Mesenchymal stem cell (in vitro differentiated cells and primary cell): ENCODE measurements around the gene TTYH1.
A peak's percentile ranks its signal among the peaks of the same experiment; 100 is the strongest.

Experiments used
- DNase-seq: peaks from one replicate; pipeline ENCODE4 v3.0.0-alpha.2; 2013
- H2AFZ ChIP-seq: one replicate; pipeline ENCODE4 v1.6.1; 2013; ENCODE audit warnings: low read depth, mild to moderate bottlenecking, control low read depth, inconsistent platforms, low read length, moderate library complexity
- H2AK5ac ChIP-seq: 2 replicates; pipeline ENCODE4 v1.6.1; 2013; ENCODE audit warnings: low read length, moderate library complexity, mild to moderate bottlenecking, inconsistent platforms; ENCODE audit not compliant: severe bottlenecking
- H2BK120ac ChIP-seq: one replicate; pipeline ENCODE4 v1.6.1; 2013; ENCODE audit warnings: low read depth, mild to moderate bottlenecking, inconsistent platforms, low read length, moderate library complexity
- H2BK12ac ChIP-seq, 2 experiments: one replicate each; pipeline ENCODE4 v1.6.1; 2013; ENCODE audit warnings: inconsistent platforms in 2 of 2, low read length in 2 of 2, mild to moderate bottlenecking in 2 of 2, moderate library complexity in 2 of 2, control low read depth in 1 of 2
- H2BK15ac ChIP-seq: one replicate; pipeline ENCODE4 v1.6.1; 2013; ENCODE audit warnings: mild to moderate bottlenecking, low read depth, inconsistent platforms; ENCODE audit not compliant: poor library complexity, severe bottlenecking
- H2BK5ac ChIP-seq: 2 replicates; pipeline ENCODE4 v1.6.1; 2013; ENCODE audit warnings: low read depth, mild to moderate bottlenecking, low read length, control low read depth, inconsistent platforms; ENCODE audit not compliant: poor library complexity, severe bottlenecking
- H3K14ac ChIP-seq, 2 experiments: one replicate each; pipeline ENCODE4 v1.6.1; 2013; ENCODE audit warnings: inconsistent platforms in 2 of 2, low read length in 2 of 2, control low read depth in 1 of 2, mild to moderate bottlenecking in 1 of 2, moderate library complexity in 1 of 2
- H3K18ac ChIP-seq, 2 experiments: one replicate each; pipeline ENCODE4 v1.6.1; 2013; ENCODE audit warnings: inconsistent platforms in 2 of 2, low read length in 2 of 2, control low read depth in 1 of 2, low read depth in 1 of 2, mild to moderate bottlenecking in 1 of 2
- H3K23ac ChIP-seq, 2 experiments: one replicate each; pipeline ENCODE4 v1.6.1; 2013; ENCODE audit warnings: inconsistent platforms in 2 of 2, low read length in 2 of 2, mild to moderate bottlenecking in 2 of 2, moderate library complexity in 2 of 2, control low read depth in 1 of 2
- H3K27ac ChIP-seq: 2 replicates; pipeline ENCODE4 v1.5.1; 2013; ENCODE audit warnings: mild to moderate bottlenecking, moderate library complexity, low read length, control low read depth, inconsistent platforms; ENCODE audit not compliant: poor library complexity, severe bottlenecking
- H3K27me3 ChIP-seq, 2 experiments: 2 replicates each; pipeline versions ENCODE4 v1.6.1 to v1.7.0; 2013; ENCODE audit warnings: low read length in 2 of 2, mild to moderate bottlenecking in 2 of 2, moderate library complexity in 2 of 2, control low read depth in 1 of 2, inconsistent platforms in 1 of 2; ENCODE audit not compliant: control insufficient read depth in 1 of 2, insufficient read depth in 1 of 2
- H3K36me3 ChIP-seq, 2 experiments: 2 replicates each; pipeline versions ENCODE4 v1.6.1 to v1.7.0; 2013; ENCODE audit warnings: low read length in 2 of 2, control low read depth in 1 of 2, inconsistent platforms in 1 of 2, low read depth in 1 of 2, mild to moderate bottlenecking in 1 of 2; ENCODE audit not compliant: insufficient read depth in 2 of 2, control insufficient read depth in 1 of 2
- H3K4ac ChIP-seq, 2 experiments: one replicate each; pipeline ENCODE4 v1.6.1; 2013; ENCODE audit warnings: inconsistent platforms in 2 of 2, low read length in 2 of 2, mild to moderate bottlenecking in 2 of 2, moderate library complexity in 2 of 2, control low read depth in 1 of 2, low read depth in 1 of 2
- H3K4me1 ChIP-seq: 2 replicates; pipeline ENCODE4 v1.6.1; 2013; ENCODE audit warnings: low read depth, low read length, control low read depth; ENCODE audit not compliant: control insufficient read depth, insufficient read depth
- H3K4me2 ChIP-seq: 2 replicates; pipeline ENCODE4 v1.6.1; 2013; ENCODE audit warnings: low read length, mild to moderate bottlenecking, inconsistent platforms; ENCODE audit not compliant: poor library complexity, severe bottlenecking
- H3K4me3 ChIP-seq, 2 experiments: 2 replicates each; pipeline versions ENCODE4 v1.5.1 to v1.7.0; 2013; ENCODE audit warnings: low read length in 2 of 2, mild to moderate bottlenecking in 2 of 2, control low read depth in 1 of 2, low read depth in 1 of 2; ENCODE audit not compliant: insufficient read depth in 1 of 2
- H3K79me1 ChIP-seq: replicated peaks from 2 replicates; pipeline ENCODE4 v1.6.1; 2013; ENCODE audit warnings: mild to moderate bottlenecking, control low read depth, low read length, inconsistent platforms; ENCODE audit not compliant: poor library complexity, severe bottlenecking
- H3K9ac ChIP-seq: 2 replicates; pipeline ENCODE4 v1.7.0; 2013; ENCODE audit warnings: mild to moderate bottlenecking, low read length, moderate library complexity
- H3K9me3 ChIP-seq: 2 replicates; pipeline ENCODE4 v1.7.0; 2013; ENCODE audit warnings: mild to moderate bottlenecking, low read length; ENCODE audit not compliant: control insufficient read depth
- H4K8ac ChIP-seq: one replicate; pipeline ENCODE4 v1.6.1; 2013; ENCODE audit warnings: inconsistent platforms, mild to moderate bottlenecking, low read length, moderate library complexity
- H4K91ac ChIP-seq: one replicate; pipeline ENCODE4 v1.6.1; 2013; ENCODE audit warnings: mild to moderate bottlenecking, low read length, inconsistent platforms
- WGBS: methylation state at CpG from one replicate; pipeline ENCODE4 v1.1.7; 2013; ENCODE audit warnings: mixed read lengths; 5-methylcytosine and 5-hydroxymethylcytosine counted together

The TTYH1 gene

GRCh38 chr19:54426291-54426931, 11.1 kb downstream of the TTYH1 start:
- H2BK12ac ChIP-seq = no peak overlapping the region
- no peak overlapping the region for H2BK15ac ChIP-seq
- DNase-seq = no peak
- 72% methylated on average over 14 of the region's 17 CpGs for WGBS
- H3K4me1 ChIP-seq = peaks cover 16% of the 10 kb centered on the region
- no peak overlapping the region for H2BK5ac ChIP-seq
- H4K8ac ChIP-seq = no peak overlapping the region
- H3K9me3 ChIP-seq = no peaks in the 10 kb centered on the region
- no peaks in the 10 kb centered on the region for H3K36me3 ChIP-seq
- H3K27ac ChIP-seq = no peak overlapping the region
- H3K14ac ChIP-seq = peak overlapping the region in 1 of 2 experiments; percentile 76
- H4K91ac ChIP-seq = peak overlapping the region; percentile 67
- no peak overlapping the region for H3K4ac ChIP-seq
- no peak overlapping the region for H2AK5ac ChIP-seq
- H3K9ac ChIP-seq = no peak overlapping the region
- H3K4me3 ChIP-seq = no peak overlapping the region
- H2AFZ ChIP-seq = peak overlapping the region; percentile 1
- H3K79me1 ChIP-seq = no peaks in the 10 kb centered on the region
- peak overlapping the region in 1 of 2 experiments; percentile 75 for H3K23ac ChIP-seq
- H3K27me3 ChIP-seq = peaks cover 25 to 49% of the 10 kb centered on the region in 2 experiments
- no peak overlapping the region for H3K4me2 ChIP-seq
- no peak overlapping the region for H2BK120ac ChIP-seq
- no peak overlapping the region for H3K18ac ChIP-seq

DNA sequence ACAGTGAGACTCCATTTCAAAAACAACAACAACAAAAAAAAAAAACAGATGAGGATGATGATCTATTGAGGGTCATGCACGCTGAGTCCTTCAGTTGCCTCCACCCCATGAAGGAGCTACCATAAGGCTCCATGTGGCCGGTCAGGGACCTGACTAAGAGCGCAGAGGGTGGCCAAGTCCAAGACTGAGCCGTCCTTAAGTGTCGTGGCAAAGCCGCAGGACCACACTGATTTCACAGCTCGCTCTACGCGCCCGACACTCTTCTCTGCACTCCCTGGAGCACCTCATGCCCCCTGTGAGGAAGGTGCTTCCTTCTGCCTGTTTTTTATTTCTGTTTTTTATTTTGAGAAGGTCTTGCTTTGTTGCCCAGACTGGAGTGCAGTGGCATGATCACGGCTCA, 12.3 kb downstream of the TTYH1 start:
- no peak overlapping the region for H4K8ac ChIP-seq
- H3K27me3 ChIP-seq = peaks cover 19 to 41% of the 10 kb centered on the region in 2 experiments
- H2AK5ac ChIP-seq = no peak overlapping the region
- no peak overlapping the region for H2BK15ac ChIP-seq
- H2BK120ac ChIP-seq = no peak overlapping the region
- WGBS = 94% methylated on average over 11 of the region's 11 CpGs
- no peak overlapping the region for H3K4me3 ChIP-seq
- H3K79me1 ChIP-seq = no peaks in the 10 kb centered on the region
- no peak overlapping the region for H3K14ac ChIP-seq
- no peaks in the 10 kb centered on the region for H3K9me3 ChIP-seq
- no peak overlapping the region for H3K4ac ChIP-seq
- no peak overlapping the region for H3K27ac ChIP-seq
- H3K4me1 ChIP-seq = peaks cover 22% of the 10 kb centered on the region
- H3K23ac ChIP-seq = no peak overlapping the region
- no peak overlapping the region for H3K9ac ChIP-seq
- H3K4me2 ChIP-seq = no peak overlapping the region
- H2AFZ ChIP-seq = no peak overlapping the region
- H2BK12ac ChIP-seq = no peak overlapping the region
- H4K91ac ChIP-seq = no peak overlapping the region
- H2BK5ac ChIP-seq = no peak overlapping the region
- H3K36me3 ChIP-seq = no peaks in the 10 kb centered on the region
- H3K18ac ChIP-seq = no peak overlapping the region
- DNase-seq = no peak

- Histone ChIP-seq H3K9ac (no peak overlapping the region), H3K4ac (no peak overlapping the region), H2BK120ac (no peak overlapping the region), H3K18ac (no peak overlapping the region), H4K8ac (no peak overlapping the region), H2AFZ (no peak overlapping the region), H3K27me3 (peaks cover 19 to 38% of the 10 kb centered on the region in 2 experiments), H3K4me3 (no peak overlapping the region), H2BK12ac (no peak overlapping the region), H3K23ac (no peak overlapping the region), H3K27ac (no peak overlapping the region), H3K9me3 (no peaks in the 10 kb centered on the region), H2BK15ac (no peak overlapping the region), H3K4me1 (peaks cover 22% of the 10 kb centered on the region), H4K91ac (no peak overlapping the region), H2AK5ac (no peak overlapping the region), H3K4me2 (no peak overlapping the region), H2BK5ac (no peak overlapping the region), H3K14ac (no peak overlapping the region), H3K79me1 (no peaks in the 10 kb centered on the region), H3K36me3 (no peaks in the 10 kb centered on the region)
- DNase-seq = no peak
- 100% methylated on average over 9 of the region's 11 CpGs for WGBS
Observed at GRCh38 chr19:54428323-54429175, 13.3 kb downstream of the TTYH1 start.

DNA sequence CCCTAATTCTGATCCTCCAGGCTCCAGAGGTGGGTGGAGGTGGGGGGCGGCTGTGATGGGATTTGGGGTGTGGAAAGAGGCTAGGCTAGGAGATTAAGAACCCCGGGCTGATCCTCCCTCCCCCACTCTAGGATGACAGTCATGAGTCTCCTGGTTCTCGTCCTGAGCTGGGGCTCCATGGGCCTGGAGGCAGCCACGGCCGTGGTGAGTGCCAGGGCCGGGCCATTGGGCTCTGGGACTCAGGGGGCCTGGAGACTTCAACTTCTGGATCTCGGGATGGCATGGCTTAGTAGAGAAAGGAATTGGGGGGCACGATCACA, 13.9 kb downstream of the TTYH1 start:
- DNase-seq = no peak
- Histone ChIP-seq H3K18ac (no peak overlapping the region), H4K8ac (no peak overlapping the region), H3K36me3 (peaks cover 0 to 5% of the 10 kb centered on the region in 2 experiments), H3K14ac (no peak overlapping the region), H4K91ac (no peak overlapping the region), H3K4me2 (no peak overlapping the region), H2BK12ac (no peak overlapping the region), H3K27ac (no peak overlapping the region), H3K9ac (no peak overlapping the region), H2AFZ (no peak overlapping the region), H3K4me3 (no peak overlapping the region), H2AK5ac (no peak overlapping the region), H2BK120ac (no peak overlapping the region), H3K4ac (no peak overlapping the region), H2BK15ac (no peak overlapping the region), H2BK5ac (no peak overlapping the region), H3K9me3 (no peaks in the 10 kb centered on the region), H3K23ac (no peak overlapping the region), H3K79me1 (no peaks in the 10 kb centered on the region), H3K27me3 (peaks cover 19 to 38% of the 10 kb centered on the region in 2 experiments), H3K4me1 (peaks cover 22% of the 10 kb centered on the region)
- WGBS = 60% methylated on average over 7 of the region's 8 CpGs
